Osteoblast (primary cell): ENCODE measurements around the gene TOR1B. TPM values are rescaled to one million over a fixed set of nuclear protein-coding genes. Genes with fewer than 3 reads are reported as not detected.

ENCODE experiments used
- DNase-seq: peaks from one replicate; pipeline ENCODE4 v3.0.0; 2011; ENCODE audit warnings: low spot score, mixed read lengths; ENCODE audit not compliant: insufficient read length; ENCODE audit errors: missing footprints
- H2AFZ ChIP-seq: 2 replicates; pipeline ENCODE4 v1.6.0; 2011; ENCODE audit warnings: mild to moderate bottlenecking, low read length
- H3K27ac ChIP-seq: 2 replicates; pipeline ENCODE4 v1.5.1; 2011; ENCODE audit warnings: mild to moderate bottlenecking, low read depth, low read length, moderate library complexity
- H3K27me3 ChIP-seq: 2 replicates; pipeline ENCODE4 v1.6.0; 2012; ENCODE audit warnings: mild to moderate bottlenecking, control low read depth, inconsistent platforms, low read length, moderate library complexity; ENCODE audit not compliant: insufficient read depth
- H3K36me3 ChIP-seq: 2 replicates; pipeline ENCODE4 v1.5.1; 2011; ENCODE audit warnings: mild to moderate bottlenecking, low read length, control low read depth, moderate library complexity; ENCODE audit not compliant: insufficient read depth
- H3K4me1 ChIP-seq: 2 replicates; pipeline ENCODE4 v1.5.1; 2011; ENCODE audit warnings: mild to moderate bottlenecking, low read length, control low read depth, moderate library complexity; ENCODE audit not compliant: insufficient read depth
- H3K4me2 ChIP-seq: 2 replicates; pipeline ENCODE4 v1.6.0; 2011; ENCODE audit warnings: mild to moderate bottlenecking, low read length; ENCODE audit not compliant: insufficient read depth
- H3K4me3 ChIP-seq: fragments of 200-600 bp; sonication (generic); 3 replicates; pipeline ENCODE4 v1.5.1; 2012; ENCODE audit warnings: mild to moderate bottlenecking, low read length, inconsistent platforms; ENCODE audit not compliant: insufficient read depth
- H3K79me2 ChIP-seq: 2 replicates; pipeline ENCODE4 v1.6.0; 2012; ENCODE audit warnings: mild to moderate bottlenecking, low read length, control low read depth, inconsistent platforms; ENCODE audit not compliant: insufficient read depth
- H3K9me3 ChIP-seq: 2 replicates; pipeline ENCODE4 v1.5.1; 2011; ENCODE audit warnings: low read depth, low read length, control low read depth
- H4K20me1 ChIP-seq: 2 replicates; pipeline ENCODE4 v1.6.0; 2012; ENCODE audit warnings: mild to moderate bottlenecking, low read length, control low read depth; ENCODE audit not compliant: insufficient read depth
- total RNA-seq: library from RNA; depleted of rRNA; stranded (reverse); fragments of >200 nt; gene quantifications from 2 replicates; pipeline ENCODE4 v1.2.3, GENCODE V29; 2012
- TF ChIP-seq, protein P1 (sequence below): IDR thresholded peaks from 2 replicates; pipeline ENCODE4 v1.5.1; 2011; ENCODE audit warnings: mild to moderate bottlenecking, low read depth, low read length, moderate library complexity; ENCODE audit errors: extremely low read depth

Gene TOR1B
- total RNA-seq, 1 donor = 27.5 TPM

GRCh38 chr9:129816501-129817435, 13.8 kb downstream of the TOR1B start:
- Histone ChIP-seq H3K79me2 (peaks cover 13% of the 10 kb centered on the region), H3K27me3 (no peaks in the 10 kb centered on the region), H3K4me3 (no peak overlapping the region), H3K27ac (no peak overlapping the region), H4K20me1 (peaks cover 11% of the 10 kb centered on the region), H3K4me1 (no peaks in the 10 kb centered on the region), H3K36me3 (peaks cover 75% of the 10 kb centered on the region), H3K9me3 (no peaks in the 10 kb centered on the region), H3K4me2 (no peak overlapping the region), H2AFZ (no peak overlapping the region)
- no peak for DNase-seq
- TF ChIP-seq, protein P1, sequence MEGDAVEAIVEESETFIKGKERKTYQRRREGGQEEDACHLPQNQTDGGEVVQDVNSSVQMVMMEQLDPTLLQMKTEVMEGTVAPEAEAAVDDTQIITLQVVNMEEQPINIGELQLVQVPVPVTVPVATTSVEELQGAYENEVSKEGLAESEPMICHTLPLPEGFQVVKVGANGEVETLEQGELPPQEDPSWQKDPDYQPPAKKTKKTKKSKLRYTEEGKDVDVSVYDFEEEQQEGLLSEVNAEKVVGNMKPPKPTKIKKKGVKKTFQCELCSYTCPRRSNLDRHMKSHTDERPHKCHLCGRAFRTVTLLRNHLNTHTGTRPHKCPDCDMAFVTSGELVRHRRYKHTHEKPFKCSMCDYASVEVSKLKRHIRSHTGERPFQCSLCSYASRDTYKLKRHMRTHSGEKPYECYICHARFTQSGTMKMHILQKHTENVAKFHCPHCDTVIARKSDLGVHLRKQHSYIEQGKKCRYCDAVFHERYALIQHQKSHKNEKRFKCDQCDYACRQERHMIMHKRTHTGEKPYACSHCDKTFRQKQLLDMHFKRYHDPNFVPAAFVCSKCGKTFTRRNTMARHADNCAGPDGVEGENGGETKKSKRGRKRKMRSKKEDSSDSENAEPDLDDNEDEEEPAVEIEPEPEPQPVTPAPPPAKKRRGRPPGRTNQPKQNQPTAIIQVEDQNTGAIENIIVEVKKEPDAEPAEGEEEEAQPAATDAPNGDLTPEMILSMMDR = no peak

GRCh38 chr9:129822898-129823541, 20.0 kb downstream of the TOR1B start:
- peak; percentile 83 for DNase-seq
- Histone ChIP-seq H3K4me2 (peak overlapping the region; percentile 86), H3K27ac (peak overlapping the region; percentile 39), H3K36me3 (peaks cover 50% of the 10 kb centered on the region), H3K79me2 (peaks cover 31% of the 10 kb centered on the region), H3K4me3 (peak overlapping the region; percentile 90), H4K20me1 (peaks cover 8% of the 10 kb centered on the region), H2AFZ (peak overlapping the region; percentile 82), H3K27me3 (no peaks in the 10 kb centered on the region), H3K4me1 (peaks cover 7% of the 10 kb centered on the region), H3K9me3 (no peaks in the 10 kb centered on the region)
- TF ChIP-seq, protein P1 = no peak

DNA sequence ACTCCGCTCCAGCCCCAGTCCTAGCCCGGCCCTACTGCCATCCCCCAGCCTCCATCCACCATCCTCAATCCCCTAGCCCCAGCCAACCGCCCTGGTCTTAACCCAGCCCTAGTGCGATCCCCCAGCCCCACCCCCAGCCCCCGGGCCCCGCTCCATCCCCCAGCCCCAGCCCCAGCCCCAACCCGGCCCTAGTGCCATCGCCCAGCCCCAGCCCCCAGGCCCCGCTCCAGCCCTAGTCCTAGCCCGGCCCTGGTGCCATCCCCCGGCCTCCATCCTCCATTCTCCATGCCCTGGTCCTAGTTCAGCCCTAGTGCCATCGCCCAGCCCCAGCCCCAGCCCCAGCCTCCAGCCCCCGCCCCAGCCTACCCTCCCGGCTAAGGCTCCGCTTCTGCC, 20.6 kb downstream of the TOR1B start:
- H3K4me2 ChIP-seq = peak overlapping the region; percentile 74
- H3K27ac ChIP-seq = peak overlapping the region; percentile 53
- H3K36me3 ChIP-seq = peaks cover 47% of the 10 kb centered on the region
- H2AFZ ChIP-seq = peak overlapping the region; percentile 65
- H3K27me3 ChIP-seq = no peaks in the 10 kb centered on the region
- no peaks in the 10 kb centered on the region for H3K9me3 ChIP-seq
- peak overlapping the region; percentile 90 for H3K4me3 ChIP-seq
- peak; percentile 76 for DNase-seq
- H4K20me1 ChIP-seq = peaks cover 8% of the 10 kb centered on the region
- peaks cover 31% of the 10 kb centered on the region for H3K79me2 ChIP-seq
- H3K4me1 ChIP-seq = peaks cover 7% of the 10 kb centered on the region
- TF ChIP-seq, protein P1 = no peak
